Smooth muscle cell (in vitro differentiated cells): ENCODE measurements around the gene TECR. TPM values are rescaled to one million over a fixed set of nuclear protein-coding genes. Genes with fewer than 3 reads are reported as not detected.

Source experiments
- DNase-seq: peaks from one replicate; lab custom pipeline; 2025; ENCODE audit not compliant: unreplicated experiment; lab: John Stamatoyannopoulos, UW
- H2AFZ ChIP-seq: fragments of 200-600 bp; sonication (generic); 2 replicates; pipeline ENCODE4 v1.6.0; 2016; ENCODE audit warnings: antibody characterized with exemption, low read depth, mild to moderate bottlenecking
- H3F3A ChIP-seq: fragments of 200-600 bp; sonication (generic); 2 replicates; pipeline ENCODE4 v1.6.0; 2017; ENCODE audit warnings: antibody characterized with exemption, low read depth
- H3K27ac ChIP-seq: fragments of 200-600 bp; sonication (generic); 2 replicates; pipeline ENCODE4 v1.5.1; 2016; ENCODE audit warnings: low read depth, mild to moderate bottlenecking
- H3K27me3 ChIP-seq: fragments of 200-600 bp; sonication (generic); 2 replicates; pipeline ENCODE4 v1.6.1; 2016; ENCODE audit warnings: low read depth, mild to moderate bottlenecking
- H3K36me3 ChIP-seq: fragments of 200-600 bp; sonication (generic); 2 replicates; pipeline ENCODE4 v1.5.1; 2016; ENCODE audit warnings: low read depth
- H3K4me1 ChIP-seq: fragments of 200-600 bp; sonication (generic); 2 replicates; pipeline ENCODE4 v1.5.1; 2016; ENCODE audit warnings: low read depth
- H3K4me2 ChIP-seq: fragments of 200-600 bp; sonication (generic); 2 replicates; pipeline ENCODE4 v1.6.0; 2016; ENCODE audit warnings: mild to moderate bottlenecking
- H3K4me3 ChIP-seq: fragments of 200-600 bp; sonication (generic); 2 replicates; pipeline ENCODE4 v1.5.1; 2016; ENCODE audit warnings: mild to moderate bottlenecking
- H3K79me2 ChIP-seq: fragments of 200-600 bp; sonication (generic); 2 replicates; pipeline ENCODE4 v1.6.0; 2016; ENCODE audit warnings: low read depth, mild to moderate bottlenecking
- H3K9ac ChIP-seq: fragments of 200-600 bp; sonication (generic); 2 replicates; pipeline ENCODE4 v1.6.0; 2016; ENCODE audit warnings: low read depth
- H3K9me3 ChIP-seq: fragments of 200-600 bp; sonication (generic); replicated peaks from 2 replicates; pipeline ENCODE4 v1.5.1; 2016; ENCODE audit warnings: low read depth
- H4K20me1 ChIP-seq: fragments of 200-600 bp; sonication (generic); 2 replicates; pipeline ENCODE4 v1.6.0; 2016; ENCODE audit warnings: low read depth
- CTCF ChIP-seq: fragments of 200-600 bp; sonication (generic); IDR thresholded peaks from 2 replicates; pipeline ENCODE4 v1.5.1; 2017; ENCODE audit warnings: borderline replicate concordance, mild to moderate bottlenecking, antibody characterized with exemption; ENCODE audit not compliant: insufficient read depth, poor library complexity, severe bottlenecking
- WGBS: methylation state at CpG from one replicate; pipeline ENCODE4 v1.1.7; 2016; ENCODE audit warnings: low lambda C conversion rate; 5-methylcytosine and 5-hydroxymethylcytosine counted together
- polyA plus RNA-seq: library from polyadenylated mRNA; unstranded; fragments of >200 nt; fragmentation: Nextera tagmentation; extraction: Ambion mirVana; gene quantifications from 2 replicates; pipeline ENCODE4 v1.2.1, GENCODE V29; 2016
- total RNA-seq: library from RNA; depleted of rRNA; stranded (reverse); fragments of >200 nt; gene quantifications from 2 replicates; pipeline ENCODE4 v1.2.3, GENCODE V29; 2014

Gene TECR
- total and polyA plus RNA-seq, 2 experiments from 2014 or later = 86.1 to 216 TPM

- Histone ChIP-seq H3K9me3 (no peaks in the 10 kb centered on the region), H3K36me3 (no peaks in the 10 kb centered on the region), H3K4me2 (no peak overlapping the region), H3F3A (no peaks in the 10 kb centered on the region), H3K27me3 (no peaks in the 10 kb centered on the region), H4K20me1 (peaks cover 61% of the 10 kb centered on the region), H3K4me1 (no peaks in the 10 kb centered on the region), H2AFZ (no peak overlapping the region), H3K9ac (no peak overlapping the region), H3K4me3 (no peak overlapping the region), H3K27ac (no peak overlapping the region), H3K79me2 (peaks cover 8% of the 10 kb centered on the region)
- TF ChIP-seq CTCF = no peak
- 97% methylated on average over 11 of the region's 18 CpGs for WGBS
- no peak for DNase-seq
Measured at GRCh38 chr19:14482172-14482941, 47.0 kb upstream of the TECR start.

DNA sequence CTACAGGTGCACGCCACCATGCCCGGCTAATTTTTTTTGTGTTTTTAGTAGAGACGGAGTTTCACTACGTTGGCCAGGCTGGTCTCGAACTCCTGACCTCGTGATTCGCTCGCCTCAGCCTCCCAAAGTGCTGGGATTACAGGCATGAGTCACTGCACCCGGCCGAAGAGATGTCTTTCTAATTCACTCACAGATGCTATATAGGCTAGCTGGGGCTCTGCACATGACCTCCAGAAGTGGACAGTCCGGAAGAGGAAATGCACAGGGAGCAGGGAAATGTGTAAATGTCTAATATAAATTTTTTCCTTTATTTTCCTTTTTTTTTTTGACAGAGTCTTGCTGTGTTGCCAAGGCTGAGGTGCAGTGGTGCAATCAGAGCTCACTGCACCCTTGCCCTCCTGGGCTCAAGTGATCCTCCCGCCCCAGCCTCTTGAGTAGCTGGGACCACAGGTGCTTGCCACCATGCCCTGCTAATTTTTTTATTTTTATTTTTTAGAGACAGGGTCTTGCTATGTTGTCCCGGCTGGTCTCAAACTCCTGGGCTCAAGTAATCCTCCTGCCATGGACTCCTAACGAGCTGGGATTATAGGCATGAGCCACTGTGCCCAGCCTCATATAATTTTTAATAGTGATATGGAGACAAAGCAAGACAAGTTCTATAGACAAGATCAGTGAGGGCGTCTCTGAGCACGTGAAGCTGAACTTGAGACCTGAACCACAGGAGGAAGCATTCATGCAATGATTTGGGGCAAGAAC lies 41.8 kb upstream of the TECR start:
- Histone ChIP-seq H3K36me3 (no peaks in the 10 kb centered on the region), H3K4me3 (no peak overlapping the region), H3F3A (no peaks in the 10 kb centered on the region), H4K20me1 (peaks cover 52% of the 10 kb centered on the region), H3K9me3 (no peaks in the 10 kb centered on the region), H3K4me1 (no peaks in the 10 kb centered on the region), H3K27me3 (no peaks in the 10 kb centered on the region), H3K79me2 (peaks cover 33% of the 10 kb centered on the region), H3K4me2 (no peak overlapping the region), H3K9ac (no peak overlapping the region), H3K27ac (no peak overlapping the region), H2AFZ (no peak overlapping the region)
- TF ChIP-seq CTCF = no peak
- 90% methylated on average over 16 of the region's 16 CpGs for WGBS
- DNase-seq = no peak

DNA sequence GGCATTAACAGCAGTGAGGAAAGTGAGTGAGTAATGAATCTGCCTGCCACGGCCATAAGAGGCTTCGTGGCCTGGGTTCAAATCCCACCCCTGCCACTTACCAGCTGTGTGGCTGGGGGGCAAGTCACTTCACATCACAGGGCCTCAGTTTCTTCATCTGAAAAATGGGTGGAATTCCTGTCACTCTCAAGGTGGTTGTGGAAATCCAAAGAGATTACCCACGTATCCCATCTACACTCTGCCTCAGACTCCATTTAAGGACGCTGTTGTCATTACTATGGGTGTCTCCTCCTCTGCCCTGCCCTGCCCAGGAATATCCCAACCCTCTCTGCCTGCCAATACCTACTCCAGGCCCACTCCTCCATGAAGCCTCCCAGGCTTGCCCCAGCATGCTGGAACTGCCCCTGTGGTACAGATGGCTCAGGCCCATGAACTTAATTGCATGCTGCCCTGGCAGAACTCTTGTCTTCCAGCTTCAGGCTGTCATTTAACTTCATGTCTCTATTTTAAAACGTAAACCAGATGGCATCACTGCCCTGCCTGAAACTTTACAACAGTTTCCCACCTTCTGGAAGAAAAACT lies 36.5 kb upstream of the TECR start:
- no peak for TF ChIP-seq CTCF
- H3K79me2 ChIP-seq = peaks cover 55% of the 10 kb centered on the region
- H3K4me1 ChIP-seq = peaks cover 14% of the 10 kb centered on the region
- no peak overlapping the region for H3K9ac ChIP-seq
- no peak overlapping the region for H3K4me2 ChIP-seq
- H2AFZ ChIP-seq = no peak overlapping the region
- H4K20me1 ChIP-seq = peaks cover 44% of the 10 kb centered on the region
- H3K27me3 ChIP-seq = no peaks in the 10 kb centered on the region
- no peaks in the 10 kb centered on the region for H3F3A ChIP-seq
- DNase-seq = no peak
- H3K36me3 ChIP-seq = no peaks in the 10 kb centered on the region
- H3K27ac ChIP-seq = no peak overlapping the region
- 87% methylated on average over 5 of the region's 5 CpGs for WGBS
- H3K9me3 ChIP-seq = no peaks in the 10 kb centered on the region
- H3K4me3 ChIP-seq = no peak overlapping the region
